Endothelial cell of umbilical vein (primary cell): ENCODE data around the gene ATP6V1D. TPM values are rescaled to one million over a fixed set of nuclear protein-coding genes. Genes with fewer than 3 reads are reported as not detected.
"Not testable (repeated sequence)": the region's sequence is repeated elsewhere in the genome, so short reads cannot be mapped to it uniquely, and the experiment has no call there.

Source experiments
- BruUV-seq: library from RNA; stranded (reverse); fragments of 400-500 nt; replicated peaks from 2 replicates; lab custom pipeline; 2021; lab: Mats Ljungman, UMichigan
- CTCF ChIA-PET: fragments of 300-600, 350-600 bp; sonication (Branson Sonifier 250); formaldehyde crosslinking; loops from one replicate; lab custom pipeline; 2021; ENCODE audit warnings: antibody characterized with exemption, inconsistent platforms; lab: Charles Lee
- POLR2A ChIA-PET: fragments of 300-600, 350-600 bp; sonication (Branson Sonifier 250); formaldehyde crosslinking; loops from one replicate; lab custom pipeline; 2021; ENCODE audit warnings: antibody characterized with exemption, inconsistent platforms; lab: Charles Lee
- DNase-seq: peaks from one replicate; pipeline ENCODE4 v3.0.0-alpha.2; 2011; ENCODE audit warnings: low read depth, low spot score
- FAIRE-seq: peaks from 2 replicates; lab custom pipeline; 2011; peaks lifted over from hg19 to GRCh38; lab: Jason Lieb, UNC
- H2AFZ ChIP-seq: 2 replicates; pipeline ENCODE4 v1.6.0; 2012; ENCODE audit warnings: low read depth, low read length, control low read depth, inconsistent platforms
- H3K27ac ChIP-seq: 2 replicates; pipeline ENCODE4 v1.5.1; 2011; ENCODE audit warnings: low read depth, mild to moderate bottlenecking, control low read depth, low read length, moderate library complexity; ENCODE audit not compliant: insufficient read depth
- H3K27me3 ChIP-seq, 2 experiments: 2 replicates each; pipeline versions ENCODE4 v1.6.0 to v1.6.1; 2011; ENCODE audit warnings: low read length in 2 of 2, mixed read lengths in 1 of 2; ENCODE audit not compliant: control insufficient read depth in 2 of 2, insufficient read depth in 2 of 2
- H3K36me3 ChIP-seq, 2 experiments: 2 replicates in 1 of 2; 3 replicates in 1 of 2; pipeline ENCODE4 v1.5.1; 2011; ENCODE audit warnings: low read length in 2 of 2, mild to moderate bottlenecking in 1 of 2, moderate library complexity in 1 of 2; ENCODE audit not compliant: control insufficient read depth in 2 of 2, insufficient read depth in 2 of 2; ENCODE audit errors: extremely low read depth in 1 of 2
- H3K4me1 ChIP-seq: 3 replicates; pipeline ENCODE4 v1.5.1; 2011; ENCODE audit warnings: mild to moderate bottlenecking, low read length; ENCODE audit not compliant: control insufficient read depth, insufficient read depth; ENCODE audit errors: extremely low read depth
- H3K4me2 ChIP-seq: 2 replicates; pipeline ENCODE4 v1.6.1; 2011; ENCODE audit warnings: low read length, control low read depth, mixed read lengths; ENCODE audit not compliant: insufficient read depth
- H3K4me3 ChIP-seq, 3 experiments: fragments of 200-600 bp in 1 of 3; sonication (generic), shearing (Covaris generic) in 1 of 3; replicated peaks in 1 of 3; 2 replicates each; pipeline ENCODE4 v1.5.1; 2011 to 2016; ENCODE audit warnings: control low read depth in 3 of 3, low read length in 3 of 3, mild to moderate bottlenecking in 2 of 3, inconsistent platforms in 1 of 3, low read depth in 1 of 3, moderate library complexity in 1 of 3; ENCODE audit not compliant: insufficient read depth in 1 of 3
- H3K79me2 ChIP-seq: 2 replicates; pipeline ENCODE4 v1.6.0; 2012; ENCODE audit warnings: low read length, inconsistent platforms; ENCODE audit not compliant: control insufficient read depth, insufficient read depth
- H3K9ac ChIP-seq: replicated peaks from 2 replicates; pipeline ENCODE3; 2011; ENCODE audit warnings: low read length, control low read depth; ENCODE audit not compliant: insufficient read depth; ENCODE audit errors: extremely low read depth
- H3K9me1 ChIP-seq: replicated peaks from 3 replicates; pipeline ENCODE4 v1.6.0; 2011; ENCODE audit warnings: mild to moderate bottlenecking, low read length; ENCODE audit not compliant: control insufficient read depth, insufficient read depth; ENCODE audit errors: extremely low read depth
- H3K9me3 ChIP-seq: replicated peaks from 2 replicates; pipeline ENCODE4 v1.5.1; 2012; ENCODE audit warnings: low read length, inconsistent platforms; ENCODE audit not compliant: control insufficient read depth, insufficient read depth
- H4K20me1 ChIP-seq: replicated peaks from 2 replicates; pipeline ENCODE3; 2011; ENCODE audit warnings: mild to moderate bottlenecking, low read length; ENCODE audit not compliant: control insufficient read depth, insufficient read depth; ENCODE audit errors: extremely low read depth
- FOS ChIP-seq: IDR thresholded peaks from 2 replicates; pipeline ENCODE4 v1.6.1; 2011; ENCODE audit warnings: mild to moderate bottlenecking, low read length, moderate library complexity, borderline replicate concordance; ENCODE audit not compliant: insufficient read depth
- JUN ChIP-seq: IDR thresholded peaks from 2 replicates; pipeline ENCODE4 v1.6.1; 2011; ENCODE audit warnings: borderline replicate concordance, low read depth; ENCODE audit not compliant: insufficient read length, insufficient read depth
- POLR2AphosphoS5 ChIP-seq: IDR thresholded peaks from 2 replicates; pipeline ENCODE4 v1.6.1; 2012; ENCODE audit warnings: low read depth, mild to moderate bottlenecking, control low read depth, low read length, moderate library complexity; ENCODE audit not compliant: insufficient read depth
- dilution Hi-C: fragments of 300-500 bp; cut with MboI; formaldehyde crosslinking; loops from one replicate; pipeline ENCODE4 v1.15.0; 2019; ENCODE audit warnings: low sequenced_read_pairs; ENCODE audit not compliant: extremely low pct_ligation_motif_present
- intact Hi-C: fragments of 100-400 bp; cut with micrococcal nuclease; formaldehyde crosslinking; loops from one replicate; pipeline ENCODE4 v1.10.0; 2022
- polyA plus RNA-seq, 4 experiments: library from polyadenylated mRNA; depleted of rRNA in 3 of 4; stranded (reverse) in 3 of 4; unstranded in 1 of 4; fragments of >200 nt; gene quantifications; 2 replicates each; pipeline versions ENCODE4 v1.2.1 to v1.2.3, GENCODE V29; 2011 to 2012; ENCODE audit warnings: missing spikeins in 1 of 4
- total RNA-seq: library from RNA; stranded (reverse); gene quantifications from 2 replicates; pipeline ENCODE4 v1.2.3, GENCODE V29; 2021
- TF ChIP-seq, protein P1 (sequence below), 2 donors: IDR thresholded peaks; 1 replicate in 1 of 2; 2 replicates in 1 of 2; pipeline ENCODE4 v1.5.1; 2011; ENCODE audit warnings: low read length in 2 of 2, mild to moderate bottlenecking in 2 of 2, moderate library complexity in 2 of 2, control low read depth in 1 of 2, inconsistent platforms in 1 of 2, low read depth in 1 of 2; ENCODE audit not compliant: insufficient read depth in 1 of 2; ENCODE audit errors: extremely low read depth in 1 of 2

The ATP6V1D gene
- total and polyA plus RNA-seq, 2 donors (not counting 3 experiments of a cell fraction or from before 2014, with no cell fraction given) = 28.6 to 63.1 TPM

DNA sequence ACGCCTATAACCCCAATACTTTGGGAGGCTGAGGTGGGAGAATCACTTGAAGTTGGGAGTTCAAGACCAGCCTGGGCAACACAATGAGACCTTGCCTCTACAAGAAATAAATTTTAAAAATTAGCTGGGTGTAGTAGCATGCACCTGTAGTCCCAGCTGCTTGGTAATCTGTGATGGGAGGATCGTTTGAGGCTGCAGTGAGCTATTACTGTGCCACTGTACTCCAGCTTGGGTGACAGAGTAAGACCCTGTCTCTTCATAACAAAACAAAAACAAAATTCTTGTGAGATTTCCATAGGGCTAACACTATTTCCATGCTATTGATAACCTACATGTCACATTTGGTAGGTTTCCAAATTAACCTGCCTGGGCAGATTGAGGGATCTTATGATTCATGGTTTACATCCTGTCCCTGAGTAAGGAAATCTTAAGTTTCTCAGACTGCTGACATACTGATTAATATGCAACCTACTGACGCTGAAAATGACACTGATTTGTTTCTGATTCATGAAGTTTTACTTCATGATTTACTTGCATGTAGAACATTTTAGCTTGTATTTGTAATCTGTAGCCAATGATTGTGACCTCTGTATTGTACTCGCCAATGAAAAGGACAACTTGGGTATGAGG is 15.9 kb downstream of the ATP6V1D start:
- no peaks in the 10 kb centered on the region for H3K27me3 ChIP-seq
- no peaks in the 10 kb centered on the region for H3K79me2 ChIP-seq
- H2AFZ ChIP-seq = no peak overlapping the region
- no peak overlapping the region for H3K27ac ChIP-seq
- H4K20me1 ChIP-seq = no peaks in the 10 kb centered on the region
- H3K4me1 ChIP-seq = peaks cover 3% of the 10 kb centered on the region
- no peak overlapping the region for H3K4me3 ChIP-seq
- peak; percentile 35 for DNase-seq
- BruUV-seq = no TSS peak
- dilution Hi-C loops (no loop called here), intact Hi-C loops (loop anchor here (5.0 kb wide), 1 partner anchor 101 kb away; the partner anchor contains the start of gene PALS1)
- POLR2A ChIA-PET = interaction anchor here (0.7 kb wide), 1 partner anchor 92 kb away, joined by 3 read pairs; no protein-coding TSS in a partner anchor
- peak; percentile 44 for TF ChIP-seq FOS
- TF ChIP-seq, protein P1, sequence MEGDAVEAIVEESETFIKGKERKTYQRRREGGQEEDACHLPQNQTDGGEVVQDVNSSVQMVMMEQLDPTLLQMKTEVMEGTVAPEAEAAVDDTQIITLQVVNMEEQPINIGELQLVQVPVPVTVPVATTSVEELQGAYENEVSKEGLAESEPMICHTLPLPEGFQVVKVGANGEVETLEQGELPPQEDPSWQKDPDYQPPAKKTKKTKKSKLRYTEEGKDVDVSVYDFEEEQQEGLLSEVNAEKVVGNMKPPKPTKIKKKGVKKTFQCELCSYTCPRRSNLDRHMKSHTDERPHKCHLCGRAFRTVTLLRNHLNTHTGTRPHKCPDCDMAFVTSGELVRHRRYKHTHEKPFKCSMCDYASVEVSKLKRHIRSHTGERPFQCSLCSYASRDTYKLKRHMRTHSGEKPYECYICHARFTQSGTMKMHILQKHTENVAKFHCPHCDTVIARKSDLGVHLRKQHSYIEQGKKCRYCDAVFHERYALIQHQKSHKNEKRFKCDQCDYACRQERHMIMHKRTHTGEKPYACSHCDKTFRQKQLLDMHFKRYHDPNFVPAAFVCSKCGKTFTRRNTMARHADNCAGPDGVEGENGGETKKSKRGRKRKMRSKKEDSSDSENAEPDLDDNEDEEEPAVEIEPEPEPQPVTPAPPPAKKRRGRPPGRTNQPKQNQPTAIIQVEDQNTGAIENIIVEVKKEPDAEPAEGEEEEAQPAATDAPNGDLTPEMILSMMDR (IDR thresholded peaks at IDR 0.05; ENCODE audit: extremely low read depth in 1 of 2, insufficient read depth in 1 of 2, low read depth in 1 of 2, low read length in 2 of 2) = no peak
- TF ChIP-seq POLR2AphosphoS5 = no peak
- no peak for TF ChIP-seq JUN
- CTCF ChIA-PET = interaction anchor here (1.0 to 1.3 kb wide), 2 partner anchors 16 to 177 kb away, joined by 3 to 6 read pairs; partner anchors contain the start of genes ATP6V1D and EIF2S1
- FAIRE-seq = peak; percentile 55
- no peaks in the 10 kb centered on the region for H3K9me1 ChIP-seq
- no peak overlapping the region for H3K9ac ChIP-seq
- H3K4me2 ChIP-seq = no peak overlapping the region
- peaks cover 5 to 7% of the 10 kb centered on the region in 2 experiments for H3K36me3 ChIP-seq
- no peaks in the 10 kb centered on the region for H3K9me3 ChIP-seq

DNA sequence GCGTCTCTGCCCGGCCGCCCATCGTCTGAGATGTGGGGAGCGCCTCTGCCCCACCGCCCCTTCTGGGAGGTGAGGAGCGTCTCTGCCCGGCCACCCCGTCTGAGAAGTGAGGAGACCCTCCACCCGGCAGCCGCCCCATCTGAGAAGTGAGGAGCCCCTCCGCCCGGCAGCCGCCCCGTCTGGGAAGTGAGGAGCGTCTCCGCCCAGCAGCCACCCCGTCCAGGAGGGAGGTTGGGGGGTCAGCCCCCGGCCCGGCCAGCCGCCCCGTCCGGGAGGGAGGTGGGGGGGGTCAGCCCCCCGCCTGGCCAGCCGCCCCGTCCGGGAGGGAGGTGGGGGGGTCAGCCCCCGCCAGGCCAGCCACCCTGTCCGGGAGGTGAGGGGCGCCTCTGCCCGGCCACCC is 18.4 kb downstream of the ATP6V1D start:
- POLR2A ChIA-PET, DNase-seq, H3K4me1 ChIP-seq, H3K4me3 ChIP-seq, H3K4me2 ChIP-seq, H3K9me1 ChIP-seq, BruUV-seq, H2AFZ ChIP-seq, dilution Hi-C loops, H4K20me1 ChIP-seq, H3K9me3 ChIP-seq, FAIRE-seq, H3K9ac ChIP-seq, H3K27me3 ChIP-seq, CTCF ChIA-PET, H3K27ac ChIP-seq, H3K79me2 ChIP-seq: not testable (repeated sequence)
- intact Hi-C loops = loop anchor here (5.0 kb wide), 1 partner anchor 99 kb away; the partner anchor contains the start of gene PALS1
- peaks cover 7 to 15% of the 10 kb centered on the region in 2 experiments for H3K36me3 ChIP-seq
